Smooth muscle cell (in vitro differentiated cells): ENCODE measurements around the gene PDHB. TPM values are rescaled to one million over a fixed set of nuclear protein-coding genes. Genes with fewer than 3 reads are reported as not detected.

ENCODE experiments used
- DNase-seq: peaks from one replicate; lab custom pipeline; 2025; ENCODE audit not compliant: unreplicated experiment; lab: John Stamatoyannopoulos, UW
- H2AFZ ChIP-seq: fragments of 200-600 bp; sonication (generic); 2 replicates; pipeline ENCODE4 v1.6.0; 2016; ENCODE audit warnings: antibody characterized with exemption, low read depth, mild to moderate bottlenecking
- H3F3A ChIP-seq: fragments of 200-600 bp; sonication (generic); 2 replicates; pipeline ENCODE4 v1.6.0; 2017; ENCODE audit warnings: antibody characterized with exemption, low read depth
- H3K27ac ChIP-seq: fragments of 200-600 bp; sonication (generic); 2 replicates; pipeline ENCODE4 v1.5.1; 2016; ENCODE audit warnings: low read depth, mild to moderate bottlenecking
- H3K27me3 ChIP-seq: fragments of 200-600 bp; sonication (generic); 2 replicates; pipeline ENCODE4 v1.6.1; 2016; ENCODE audit warnings: low read depth, mild to moderate bottlenecking
- H3K36me3 ChIP-seq: fragments of 200-600 bp; sonication (generic); 2 replicates; pipeline ENCODE4 v1.5.1; 2016; ENCODE audit warnings: low read depth
- H3K4me1 ChIP-seq: fragments of 200-600 bp; sonication (generic); 2 replicates; pipeline ENCODE4 v1.5.1; 2016; ENCODE audit warnings: low read depth
- H3K4me2 ChIP-seq: fragments of 200-600 bp; sonication (generic); 2 replicates; pipeline ENCODE4 v1.6.0; 2016; ENCODE audit warnings: mild to moderate bottlenecking
- H3K4me3 ChIP-seq: fragments of 200-600 bp; sonication (generic); 2 replicates; pipeline ENCODE4 v1.5.1; 2016; ENCODE audit warnings: mild to moderate bottlenecking
- H3K79me2 ChIP-seq: fragments of 200-600 bp; sonication (generic); 2 replicates; pipeline ENCODE4 v1.6.0; 2016; ENCODE audit warnings: low read depth, mild to moderate bottlenecking
- H3K9ac ChIP-seq: fragments of 200-600 bp; sonication (generic); 2 replicates; pipeline ENCODE4 v1.6.0; 2016; ENCODE audit warnings: low read depth
- H3K9me3 ChIP-seq: fragments of 200-600 bp; sonication (generic); replicated peaks from 2 replicates; pipeline ENCODE4 v1.5.1; 2016; ENCODE audit warnings: low read depth
- H4K20me1 ChIP-seq: fragments of 200-600 bp; sonication (generic); 2 replicates; pipeline ENCODE4 v1.6.0; 2016; ENCODE audit warnings: low read depth
- WGBS: methylation state at CpG from one replicate; pipeline ENCODE4 v1.1.7; 2016; ENCODE audit warnings: low lambda C conversion rate; 5-methylcytosine and 5-hydroxymethylcytosine counted together
- polyA plus RNA-seq: library from polyadenylated mRNA; unstranded; fragments of >200 nt; fragmentation: Nextera tagmentation; extraction: Ambion mirVana; gene quantifications from 2 replicates; pipeline ENCODE4 v1.2.1, GENCODE V29; 2016
- total RNA-seq: library from RNA; depleted of rRNA; stranded (reverse); fragments of >200 nt; gene quantifications from 2 replicates; pipeline ENCODE4 v1.2.3, GENCODE V29; 2014
- TF ChIP-seq, protein P1 (sequence below): fragments of 200-600 bp; sonication (generic); IDR thresholded peaks from 2 replicates; pipeline ENCODE4 v1.5.1; 2017; ENCODE audit warnings: borderline replicate concordance, mild to moderate bottlenecking, antibody characterized with exemption; ENCODE audit not compliant: insufficient read depth, poor library complexity, severe bottlenecking

The PDHB gene
- total and polyA plus RNA-seq, 2 experiments from 2014 or later: 123 to 128 TPM

DNA sequence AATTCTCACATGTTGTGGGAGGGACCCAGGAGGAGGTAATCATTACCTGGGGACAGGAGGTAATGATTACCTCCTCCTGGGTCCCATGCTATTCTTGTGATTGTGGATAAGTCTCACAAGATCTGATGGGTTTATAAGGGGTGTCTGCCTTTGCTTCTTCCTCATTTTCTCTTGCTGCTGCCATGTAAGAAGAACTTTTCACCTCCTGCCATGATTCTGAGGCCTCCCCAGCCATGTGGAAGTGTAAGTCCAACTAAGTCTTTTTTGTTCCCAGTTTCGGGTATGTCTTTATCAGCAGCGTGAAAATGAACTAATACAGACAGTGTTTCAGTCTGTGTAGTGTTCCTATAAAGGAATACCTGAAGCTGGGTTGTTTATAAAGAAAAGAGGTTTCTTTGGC is 45.1 kb upstream of the PDHB start:
- no peak overlapping the region for H2AFZ ChIP-seq
- H3K4me2 ChIP-seq: no peak overlapping the region
- TF ChIP-seq, protein P1, sequence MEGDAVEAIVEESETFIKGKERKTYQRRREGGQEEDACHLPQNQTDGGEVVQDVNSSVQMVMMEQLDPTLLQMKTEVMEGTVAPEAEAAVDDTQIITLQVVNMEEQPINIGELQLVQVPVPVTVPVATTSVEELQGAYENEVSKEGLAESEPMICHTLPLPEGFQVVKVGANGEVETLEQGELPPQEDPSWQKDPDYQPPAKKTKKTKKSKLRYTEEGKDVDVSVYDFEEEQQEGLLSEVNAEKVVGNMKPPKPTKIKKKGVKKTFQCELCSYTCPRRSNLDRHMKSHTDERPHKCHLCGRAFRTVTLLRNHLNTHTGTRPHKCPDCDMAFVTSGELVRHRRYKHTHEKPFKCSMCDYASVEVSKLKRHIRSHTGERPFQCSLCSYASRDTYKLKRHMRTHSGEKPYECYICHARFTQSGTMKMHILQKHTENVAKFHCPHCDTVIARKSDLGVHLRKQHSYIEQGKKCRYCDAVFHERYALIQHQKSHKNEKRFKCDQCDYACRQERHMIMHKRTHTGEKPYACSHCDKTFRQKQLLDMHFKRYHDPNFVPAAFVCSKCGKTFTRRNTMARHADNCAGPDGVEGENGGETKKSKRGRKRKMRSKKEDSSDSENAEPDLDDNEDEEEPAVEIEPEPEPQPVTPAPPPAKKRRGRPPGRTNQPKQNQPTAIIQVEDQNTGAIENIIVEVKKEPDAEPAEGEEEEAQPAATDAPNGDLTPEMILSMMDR: no peak
- no peaks in the 10 kb centered on the region for H3K27me3 ChIP-seq
- DNase-seq: no peak
- no peaks in the 10 kb centered on the region for H4K20me1 ChIP-seq
- 85% methylated on average over 2 of the region's 2 CpGs for WGBS
- H3K9ac ChIP-seq: no peak overlapping the region
- no peak overlapping the region for H3K4me3 ChIP-seq
- H3F3A ChIP-seq: no peaks in the 10 kb centered on the region
- no peaks in the 10 kb centered on the region for H3K79me2 ChIP-seq
- no peaks in the 10 kb centered on the region for H3K36me3 ChIP-seq
- no peak overlapping the region for H3K27ac ChIP-seq
- no peaks in the 10 kb centered on the region for H3K4me1 ChIP-seq
- peaks cover 5% of the 10 kb centered on the region for H3K9me3 ChIP-seq

GRCh38 chr3:58474967-58475578 is 41.4 kb upstream of the PDHB start:
- H2AFZ ChIP-seq: no peak overlapping the region
- H3K4me3 ChIP-seq: no peak overlapping the region
- H3K4me1 ChIP-seq: peaks cover 12% of the 10 kb centered on the region
- H3K9ac ChIP-seq: no peak overlapping the region
- H3F3A ChIP-seq: peaks cover 3% of the 10 kb centered on the region
- H3K79me2 ChIP-seq: no peaks in the 10 kb centered on the region
- TF ChIP-seq, protein P1: no peak
- 87% methylated on average over 3 of the region's 3 CpGs for WGBS
- H3K27ac ChIP-seq: no peak overlapping the region
- H3K36me3 ChIP-seq: no peaks in the 10 kb centered on the region
- no peaks in the 10 kb centered on the region for H4K20me1 ChIP-seq
- no peaks in the 10 kb centered on the region for H3K27me3 ChIP-seq
- H3K9me3 ChIP-seq: peaks cover 5% of the 10 kb centered on the region
- no peak overlapping the region for H3K4me2 ChIP-seq
- no peak for DNase-seq

- TF ChIP-seq, protein P1: no peak
- no peak for DNase-seq
- Histone ChIP-seq H3K4me1 (peaks cover 12% of the 10 kb centered on the region), H3K79me2 (no peaks in the 10 kb centered on the region), H4K20me1 (no peaks in the 10 kb centered on the region), H3F3A (peaks cover 3% of the 10 kb centered on the region), H3K36me3 (no peaks in the 10 kb centered on the region), H3K4me2 (no peak overlapping the region), H3K4me3 (no peak overlapping the region), H3K27ac (no peak overlapping the region), H3K9me3 (peaks cover 1% of the 10 kb centered on the region), H3K9ac (no peak overlapping the region), H2AFZ (no peak overlapping the region), H3K27me3 (no peaks in the 10 kb centered on the region)
- WGBS: 89% methylated on average over 1 of the region's 1 CpG
Measured at GRCh38 chr3:58474348-58474911, 40.8 kb upstream of the PDHB start.

GRCh38 chr3:58473275-58473674 is 39.6 kb upstream of the PDHB start:
- H3K4me2 ChIP-seq: no peak overlapping the region
- H3K36me3 ChIP-seq: no peaks in the 10 kb centered on the region
- H3K79me2 ChIP-seq: no peaks in the 10 kb centered on the region
- no peak for DNase-seq
- no peak overlapping the region for H3K9ac ChIP-seq
- no peaks in the 10 kb centered on the region for H4K20me1 ChIP-seq
- H3F3A ChIP-seq: peaks cover 3% of the 10 kb centered on the region
- no peak overlapping the region for H2AFZ ChIP-seq
- H3K27me3 ChIP-seq: no peaks in the 10 kb centered on the region
- no peak overlapping the region for H3K27ac ChIP-seq
- peaks cover 12% of the 10 kb centered on the region for H3K4me1 ChIP-seq
- H3K4me3 ChIP-seq: no peak overlapping the region
- 100% methylated on average over 1 of the region's 1 CpG for WGBS
- H3K9me3 ChIP-seq: no peaks in the 10 kb centered on the region
- TF ChIP-seq, protein P1: no peak
